ENCODE data around the gene MAP1B.
A peak's percentile ranks its signal among the peaks of the same experiment; 100 is the strongest.
"Not testable (repeated sequence)": the region's sequence is repeated elsewhere in the genome, so short reads cannot be mapped to it uniquely, and the experiment has no call there.

Gene MAP1B

GRCh38 chr5:72167804-72168203 is 60.5 kb downstream of the MAP1B start:
- Histone ChIP-seq H2BK15ac (ENCODE audit: low read depth, poor library complexity, severe bottlenecking) (no peak overlapping the region), H2AFZ (ENCODE audit: low read depth, low read length) (no peak overlapping the region), H2BK120ac (ENCODE audit: low read depth, low read length) (no peak overlapping the region), H3K4ac (ENCODE audit: low read depth in 1 of 2, low read length in 2 of 2) (no peak overlapping the region), H3K36me3 (ENCODE audit: control insufficient read depth in 1 of 2, insufficient read depth in 2 of 2, low read depth in 1 of 2, low read length in 2 of 2) (peaks cover 9 to 39% of the 10 kb centered on the region in 2 experiments), H4K8ac (ENCODE audit: low read length) (no peak overlapping the region), H2BK12ac (ENCODE audit: low read length in 2 of 2) (no peak overlapping the region), H2AK5ac (ENCODE audit: low read length, severe bottlenecking) (no peak overlapping the region), H3K18ac (ENCODE audit: low read depth in 1 of 2, low read length in 2 of 2) (no peak overlapping the region), H3K4me3 (ENCODE audit: insufficient read depth in 1 of 2, low read depth in 1 of 2, low read length in 2 of 2) (no peak overlapping the region), H3K79me1 (replicated peaks; ENCODE audit: low read length, poor library complexity, severe bottlenecking) (peaks cover 24% of the 10 kb centered on the region), H3K4me1 (ENCODE audit: control insufficient read depth, insufficient read depth, low read depth, low read length) (no peaks in the 10 kb centered on the region), H4K91ac (ENCODE audit: low read length) (no peak overlapping the region), H3K27ac (ENCODE audit: low read length, poor library complexity, severe bottlenecking) (no peak overlapping the region), H3K9ac (ENCODE audit: low read length) (peak overlapping the region; percentile 66), H3K27me3 (ENCODE audit: control insufficient read depth in 1 of 2, insufficient read depth in 1 of 2, low read length in 2 of 2) (no peaks in the 10 kb centered on the region), H2BK5ac (ENCODE audit: low read depth, low read length, poor library complexity, severe bottlenecking) (no peak overlapping the region), H3K9me3 (ENCODE audit: control insufficient read depth, low read length) (no peaks in the 10 kb centered on the region), H3K4me2 (ENCODE audit: low read length, poor library complexity, severe bottlenecking) (no peak overlapping the region), H3K14ac (ENCODE audit: low read length in 2 of 2) (no peak overlapping the region), H3K23ac (ENCODE audit: low read length in 2 of 2) (no peak overlapping the region)
- WGBS: 94% methylated on average over 6 of the region's 8 CpGs
- no peak for DNase-seq

GRCh38 chr5:72170101-72170500 is 62.8 kb downstream of the MAP1B start:
- no peak overlapping the region for H4K8ac ChIP-seq (ENCODE audit: low read length)
- H2BK120ac ChIP-seq (ENCODE audit: low read depth, low read length): no peak overlapping the region
- no peak for DNase-seq
- H3K4ac ChIP-seq (ENCODE audit: low read depth in 1 of 2, low read length in 2 of 2): no peak overlapping the region
- no peak overlapping the region for H3K4me3 ChIP-seq (ENCODE audit: insufficient read depth in 1 of 2, low read depth in 1 of 2, low read length in 2 of 2)
- H3K18ac ChIP-seq (ENCODE audit: low read depth in 1 of 2, low read length in 2 of 2): no peak overlapping the region
- H3K23ac ChIP-seq (ENCODE audit: low read length in 2 of 2): no peak overlapping the region
- H3K79me1 ChIP-seq (replicated peaks; ENCODE audit: low read length, poor library complexity, severe bottlenecking): peaks cover 26% of the 10 kb centered on the region
- no peak overlapping the region for H2AFZ ChIP-seq (ENCODE audit: low read depth, low read length)
- H2BK5ac ChIP-seq (ENCODE audit: low read depth, low read length, poor library complexity, severe bottlenecking): no peak overlapping the region
- H2BK15ac ChIP-seq (ENCODE audit: low read depth, poor library complexity, severe bottlenecking): no peak overlapping the region
- H4K91ac ChIP-seq (ENCODE audit: low read length): no peak overlapping the region
- H3K14ac ChIP-seq (ENCODE audit: low read length in 2 of 2): no peak overlapping the region
- no peak overlapping the region for H2AK5ac ChIP-seq (ENCODE audit: low read length, severe bottlenecking)
- peaks cover 17 to 48% of the 10 kb centered on the region in 2 experiments for H3K36me3 ChIP-seq (ENCODE audit: control insufficient read depth in 1 of 2, insufficient read depth in 2 of 2, low read depth in 1 of 2, low read length in 2 of 2)
- WGBS: 100% methylated on average over 1 of the region's 2 CpGs
- no peak overlapping the region for H3K27ac ChIP-seq (ENCODE audit: low read length, poor library complexity, severe bottlenecking)
- H3K27me3 ChIP-seq (ENCODE audit: control insufficient read depth in 1 of 2, insufficient read depth in 1 of 2, low read length in 2 of 2): no peaks in the 10 kb centered on the region
- H3K9ac ChIP-seq (ENCODE audit: low read length): no peak overlapping the region
- H2BK12ac ChIP-seq (ENCODE audit: low read length in 2 of 2): no peak overlapping the region
- no peak overlapping the region for H3K4me2 ChIP-seq (ENCODE audit: low read length, poor library complexity, severe bottlenecking)
- H3K9me3 ChIP-seq (ENCODE audit: control insufficient read depth, low read length): no peaks in the 10 kb centered on the region
- H3K4me1 ChIP-seq (ENCODE audit: control insufficient read depth, insufficient read depth, low read depth, low read length): peaks cover 1% of the 10 kb centered on the region

- H3K27ac ChIP-seq (ENCODE audit: low read length, poor library complexity, severe bottlenecking): not testable (repeated sequence)
- WGBS: 98% methylated on average over 3 of the region's 3 CpGs
Observed at GRCh38 chr5:72171181-72171580, 63.9 kb downstream of the MAP1B start.

GRCh38 chr5:72171667-72172066 is 64.4 kb downstream of the MAP1B start:
- H3K4ac ChIP-seq (ENCODE audit: low read depth in 1 of 2, low read length in 2 of 2): no peak overlapping the region
- H3K23ac ChIP-seq (ENCODE audit: low read length in 2 of 2): no peak overlapping the region
- H3K27ac ChIP-seq (ENCODE audit: low read length, poor library complexity, severe bottlenecking): no peak overlapping the region
- H3K9me3 ChIP-seq (ENCODE audit: control insufficient read depth, low read length): no peaks in the 10 kb centered on the region
- peaks cover 29% of the 10 kb centered on the region for H3K79me1 ChIP-seq (replicated peaks; ENCODE audit: low read length, poor library complexity, severe bottlenecking)
- H2AK5ac ChIP-seq (ENCODE audit: low read length, severe bottlenecking): no peak overlapping the region
- no peak overlapping the region for H4K8ac ChIP-seq (ENCODE audit: low read length)
- no peak overlapping the region for H3K18ac ChIP-seq (ENCODE audit: low read depth in 1 of 2, low read length in 2 of 2)
- no peak overlapping the region for H2BK15ac ChIP-seq (ENCODE audit: low read depth, poor library complexity, severe bottlenecking)
- H3K4me1 ChIP-seq (ENCODE audit: control insufficient read depth, insufficient read depth, low read depth, low read length): peaks cover 3% of the 10 kb centered on the region
- H2BK12ac ChIP-seq (ENCODE audit: low read length in 2 of 2): no peak overlapping the region
- no peaks in the 10 kb centered on the region for H3K27me3 ChIP-seq (ENCODE audit: control insufficient read depth in 1 of 2, insufficient read depth in 1 of 2, low read length in 2 of 2)
- H2BK5ac ChIP-seq (ENCODE audit: low read depth, low read length, poor library complexity, severe bottlenecking): no peak overlapping the region
- H4K91ac ChIP-seq (ENCODE audit: low read length): no peak overlapping the region
- WGBS: 96% methylated on average over 2 of the region's 6 CpGs
- H3K4me3 ChIP-seq (ENCODE audit: insufficient read depth in 1 of 2, low read depth in 1 of 2, low read length in 2 of 2): no peak overlapping the region
- H2BK120ac ChIP-seq (ENCODE audit: low read depth, low read length): no peak overlapping the region
- no peak overlapping the region for H3K14ac ChIP-seq (ENCODE audit: low read length in 2 of 2)
- H3K9ac ChIP-seq (ENCODE audit: low read length): no peak overlapping the region
- peaks cover 17 to 53% of the 10 kb centered on the region in 2 experiments for H3K36me3 ChIP-seq (ENCODE audit: control insufficient read depth in 1 of 2, insufficient read depth in 2 of 2, low read depth in 1 of 2, low read length in 2 of 2)
- H3K4me2 ChIP-seq (ENCODE audit: low read length, poor library complexity, severe bottlenecking): no peak overlapping the region
- H2AFZ ChIP-seq (ENCODE audit: low read depth, low read length): no peak overlapping the region
- no peak for DNase-seq

More at GRCh38 chr5:72171181-72171580, 63.9 kb downstream of the MAP1B start:
- not testable (repeated sequence) for H3K23ac ChIP-seq (ENCODE audit: low read length in 2 of 2); H3K18ac ChIP-seq (ENCODE audit: low read depth in 1 of 2, low read length in 2 of 2); H2BK5ac ChIP-seq (ENCODE audit: low read depth, low read length, poor library complexity, severe bottlenecking); H2BK15ac ChIP-seq (ENCODE audit: low read depth, poor library complexity, severe bottlenecking); H3K14ac ChIP-seq (ENCODE audit: low read length in 2 of 2); H3K9me3 ChIP-seq (ENCODE audit: control insufficient read depth, low read length); H3K4me2 ChIP-seq (ENCODE audit: low read length, poor library complexity, severe bottlenecking); H3K9ac ChIP-seq (ENCODE audit: low read length); H3K27me3 ChIP-seq (ENCODE audit: control insufficient read depth in 1 of 2, insufficient read depth in 1 of 2, low read length in 2 of 2); H3K4me3 ChIP-seq (ENCODE audit: insufficient read depth in 1 of 2, low read depth in 1 of 2, low read length in 2 of 2); H3K4me1 ChIP-seq (ENCODE audit: control insufficient read depth, insufficient read depth, low read depth, low read length); H2BK120ac ChIP-seq (ENCODE audit: low read depth, low read length); H2BK12ac ChIP-seq (ENCODE audit: low read length in 2 of 2); H3K4ac ChIP-seq (ENCODE audit: low read depth in 1 of 2, low read length in 2 of 2); H4K8ac ChIP-seq (ENCODE audit: low read length); H2AFZ ChIP-seq (ENCODE audit: low read depth, low read length); H2AK5ac ChIP-seq (ENCODE audit: low read length, severe bottlenecking); H4K91ac ChIP-seq (ENCODE audit: low read length); DNase-seq
- Histone ChIP-seq H3K79me1 (replicated peaks; ENCODE audit: low read length, poor library complexity, severe bottlenecking) (peaks cover 29% of the 10 kb centered on the region), H3K36me3 (ENCODE audit: control insufficient read depth in 1 of 2, insufficient read depth in 2 of 2, low read depth in 1 of 2, low read length in 2 of 2) (peaks cover 21 to 51% of the 10 kb centered on the region in 2 experiments)

Measured in mesenchymal stem cell (in vitro differentiated cells and primary cell).